GM10248 (cell line): ENCODE data around the gene SSTR4.

Source experiments
- CTCF ChIA-PET: fragments of 300-600 bp; sonication (Branson Sonifier 250); formaldehyde crosslinking; extraction: SDS; loops from one replicate; lab custom pipeline; 2021; ENCODE audit warnings: antibody characterized with exemption; lab: Yijun Ruan, JAX
- POLR2A ChIA-PET: fragments of 350-650 bp; sonication (Branson Sonifier 250); formaldehyde crosslinking; extraction: SDS; loops from one replicate; lab custom pipeline; 2020; ENCODE audit warnings: antibody characterized with exemption; lab: Yijun Ruan, JAX
- DNase-seq: peaks from one replicate; pipeline ENCODE4 v3.0.0; 2012; ENCODE audit errors: extremely low spot score
- TF ChIP-seq, protein P1 (sequence below): IDR thresholded peaks from 2 replicates; pipeline ENCODE4 v1.5.1; 2012; ENCODE audit warnings: mild to moderate bottlenecking, low read depth; ENCODE audit errors: extremely low read depth, missing control alignments, control extremely low read depth

Gene SSTR4

DNA sequence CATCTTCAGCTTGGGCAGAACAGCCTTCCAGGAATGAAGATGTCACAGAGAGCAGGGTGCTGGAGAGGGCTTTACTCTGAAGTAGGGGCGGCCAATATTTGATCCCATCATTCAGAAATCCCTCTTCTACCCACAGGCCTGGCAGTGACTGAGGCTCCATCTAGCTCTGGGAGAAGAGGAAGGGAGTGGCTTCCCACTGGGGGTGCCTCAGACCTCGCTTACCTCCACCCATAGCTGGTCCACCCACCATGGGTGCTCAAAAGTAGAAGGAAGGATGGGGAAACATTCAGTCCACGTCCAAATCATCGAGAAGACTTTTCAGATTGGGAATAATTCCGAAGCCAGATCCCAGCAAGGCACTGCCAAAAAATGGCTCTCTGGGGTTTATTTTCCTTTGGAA, 26.1 kb downstream of the SSTR4 start:
- ChIA-PET POLR2A (no interaction called here), CTCF (interaction anchor here (1.5 to 3.7 kb wide), 3 partner anchors 11 to 140 kb away, joined by 3 to 23 read pairs (median 4); partner anchors contain the start of gene THBD)
- no peak for DNase-seq
- TF ChIP-seq, protein P1, sequence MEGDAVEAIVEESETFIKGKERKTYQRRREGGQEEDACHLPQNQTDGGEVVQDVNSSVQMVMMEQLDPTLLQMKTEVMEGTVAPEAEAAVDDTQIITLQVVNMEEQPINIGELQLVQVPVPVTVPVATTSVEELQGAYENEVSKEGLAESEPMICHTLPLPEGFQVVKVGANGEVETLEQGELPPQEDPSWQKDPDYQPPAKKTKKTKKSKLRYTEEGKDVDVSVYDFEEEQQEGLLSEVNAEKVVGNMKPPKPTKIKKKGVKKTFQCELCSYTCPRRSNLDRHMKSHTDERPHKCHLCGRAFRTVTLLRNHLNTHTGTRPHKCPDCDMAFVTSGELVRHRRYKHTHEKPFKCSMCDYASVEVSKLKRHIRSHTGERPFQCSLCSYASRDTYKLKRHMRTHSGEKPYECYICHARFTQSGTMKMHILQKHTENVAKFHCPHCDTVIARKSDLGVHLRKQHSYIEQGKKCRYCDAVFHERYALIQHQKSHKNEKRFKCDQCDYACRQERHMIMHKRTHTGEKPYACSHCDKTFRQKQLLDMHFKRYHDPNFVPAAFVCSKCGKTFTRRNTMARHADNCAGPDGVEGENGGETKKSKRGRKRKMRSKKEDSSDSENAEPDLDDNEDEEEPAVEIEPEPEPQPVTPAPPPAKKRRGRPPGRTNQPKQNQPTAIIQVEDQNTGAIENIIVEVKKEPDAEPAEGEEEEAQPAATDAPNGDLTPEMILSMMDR = no peak

DNA sequence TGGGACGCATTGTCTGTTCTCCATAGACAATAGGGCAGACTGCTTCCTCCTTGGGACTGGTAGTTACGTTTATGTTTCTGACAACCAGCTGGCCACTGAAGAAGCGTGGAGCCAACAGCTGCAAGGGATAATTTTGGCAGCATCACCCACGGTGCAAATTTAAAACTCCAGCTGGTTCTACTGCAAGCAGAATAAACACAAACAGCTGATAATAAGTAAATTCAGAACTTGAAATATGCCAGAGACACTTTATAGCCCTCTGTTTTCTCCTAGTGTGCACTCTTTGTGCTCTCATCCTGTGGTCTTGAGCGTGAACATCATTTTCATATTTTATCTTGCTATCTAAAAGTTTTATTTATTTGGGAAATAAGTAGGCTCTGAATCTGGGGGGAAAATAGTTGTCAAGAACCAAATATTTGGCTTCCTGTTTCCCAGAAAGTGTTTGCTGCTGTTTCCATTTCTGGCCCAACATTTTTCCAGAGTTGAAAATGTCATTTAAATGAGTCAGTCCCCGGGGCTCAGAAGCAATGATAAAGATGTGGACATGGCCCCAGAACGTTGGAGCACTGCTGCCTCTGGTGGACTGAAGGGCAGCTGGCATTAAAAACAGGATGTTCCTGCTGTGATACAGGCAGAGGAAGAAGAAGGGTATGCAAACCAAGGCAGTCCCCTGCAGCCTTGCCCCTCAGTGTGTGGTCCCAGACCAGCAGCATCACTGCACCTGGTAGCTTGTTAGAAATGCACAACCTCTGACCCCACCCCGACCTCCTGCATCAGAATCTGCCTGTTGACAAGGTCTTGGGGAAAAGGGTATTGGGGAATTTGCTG, 26.8 kb downstream of the SSTR4 start:
- POLR2A ChIA-PET = no interaction called here
- CTCF ChIA-PET = interaction anchor here (1.1 to 3.7 kb wide), 4 partner anchors 12 to 173 kb away, joined by 3 to 23 read pairs (median 4); partner anchors contain the start of gene THBD
- TF ChIP-seq, protein P1 = no peak
- no peak for DNase-seq

DNA sequence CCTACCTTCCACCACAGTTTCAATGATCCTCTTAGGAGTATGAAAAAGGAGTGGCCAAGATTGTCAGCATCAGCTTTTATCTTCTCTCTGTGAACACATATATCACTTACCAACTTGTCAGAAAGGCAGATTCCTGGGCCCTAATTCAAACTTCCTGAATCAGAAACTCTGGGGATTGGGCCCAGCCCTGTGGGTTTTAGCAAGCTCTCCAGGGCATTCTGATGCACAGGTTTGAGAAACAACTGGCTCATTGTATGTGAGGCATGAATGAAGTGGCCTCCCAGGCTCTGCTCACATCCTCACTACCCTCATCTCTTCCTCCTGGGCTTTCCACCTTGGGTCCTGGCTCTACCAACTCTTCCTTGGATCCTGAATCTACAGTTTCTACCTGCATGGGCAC, 27.5 kb downstream of the SSTR4 start:
- TF ChIP-seq, protein P1 = no peak
- ChIA-PET POLR2A (no interaction called here), CTCF (interaction anchor here (1.1 to 3.7 kb wide), 4 partner anchors 13 to 173 kb away, joined by 3 to 23 read pairs (median 6); partner anchors contain the start of gene THBD)
- DNase-seq = no peak

DNA sequence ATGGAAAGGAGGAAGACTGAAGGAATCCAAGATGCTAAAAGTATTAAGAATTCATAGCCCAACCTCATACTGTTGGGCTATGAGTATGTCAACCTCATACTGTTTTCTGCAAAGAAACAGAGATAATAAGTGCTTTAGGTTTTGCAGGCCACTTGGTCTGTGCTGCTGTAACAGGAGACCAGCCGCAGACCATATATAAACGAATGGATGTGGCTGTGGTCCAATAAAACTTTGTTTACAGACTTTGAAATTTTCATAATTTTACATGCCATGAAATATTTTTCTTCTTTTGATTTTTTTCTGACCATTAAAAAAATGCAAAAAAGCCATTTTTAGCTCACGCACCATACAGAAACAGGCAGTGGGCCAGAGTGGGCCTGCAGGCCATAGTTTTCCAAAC, 28.1 kb downstream of the SSTR4 start:
- ChIA-PET POLR2A (no interaction called here), CTCF (interaction anchor here (1.1 to 2.4 kb wide), 4 partner anchors 12 to 33 kb away, joined by 3 to 9 read pairs (median 6); no protein-coding TSS in a partner anchor)
- TF ChIP-seq, protein P1 = no peak
- DNase-seq = no peak

DNA sequence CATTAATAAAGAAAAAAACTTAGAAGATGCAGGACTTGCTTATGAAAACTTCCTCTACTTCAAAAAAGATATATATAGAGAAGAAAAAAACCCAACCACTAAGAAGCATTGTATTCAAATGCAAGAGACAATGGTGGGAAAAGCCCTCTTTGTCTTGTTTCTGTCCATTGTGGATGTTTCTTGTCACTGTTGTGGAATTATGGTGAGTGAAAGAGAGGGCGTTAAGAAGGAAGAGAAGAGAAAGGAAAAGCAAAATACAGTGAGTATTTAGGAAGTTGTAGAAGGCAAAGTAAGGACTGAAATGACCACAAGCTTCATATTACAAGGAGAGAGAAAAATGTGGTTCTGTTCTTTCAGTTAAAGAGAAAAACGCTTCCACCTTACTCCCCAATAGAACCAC, 28.5 kb downstream of the SSTR4 start:
- CTCF ChIA-PET = interaction anchor here (1.2 to 2.4 kb wide), 6 partner anchors 10 to 138 kb away, joined by 4 to 9 read pairs (median 5); no protein-coding TSS in a partner anchor
- DNase-seq = no peak

DNA sequence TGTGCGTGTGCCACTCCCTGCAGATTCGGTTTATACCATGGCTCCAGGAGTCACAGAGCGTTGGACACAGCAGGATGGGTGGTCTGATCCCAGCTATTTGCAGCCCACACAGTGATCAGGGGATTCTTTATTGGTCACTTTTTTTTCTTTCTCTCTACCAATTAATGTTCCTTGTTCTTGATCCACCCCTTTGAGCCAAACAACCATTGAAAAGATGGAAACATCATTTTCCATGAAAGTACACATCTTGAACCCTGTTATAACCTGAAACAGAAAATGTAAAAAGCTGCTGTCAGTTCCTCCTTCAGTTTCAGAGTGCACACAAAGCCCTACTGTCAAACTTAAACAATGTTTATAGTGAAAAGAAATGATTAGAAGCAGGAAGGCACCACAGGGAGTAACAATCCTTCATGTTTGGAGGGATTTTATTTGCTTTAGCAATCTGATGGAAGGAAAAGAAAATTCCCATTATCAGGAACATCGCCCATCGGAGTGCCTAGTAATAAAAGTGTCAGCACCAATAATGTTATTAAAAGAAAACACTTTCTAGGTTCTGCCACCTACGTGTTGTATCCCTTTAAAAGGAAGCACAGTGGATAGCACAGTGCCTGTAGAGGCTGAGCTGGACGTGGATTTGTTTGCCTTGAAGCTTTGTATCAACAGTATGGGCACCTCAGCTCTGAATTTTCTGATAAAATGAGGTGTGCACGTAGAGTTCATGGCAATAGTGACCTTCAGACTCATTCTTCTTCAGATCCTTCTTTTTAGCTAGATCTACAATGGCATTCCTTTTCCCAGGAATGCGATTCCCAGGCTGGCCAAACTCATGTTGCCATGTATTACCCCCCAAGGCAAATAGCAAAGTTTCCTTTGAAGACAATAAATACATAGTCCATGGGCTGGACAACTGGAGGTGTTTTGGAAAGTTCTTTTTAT, 30.4 kb downstream of the SSTR4 start:
- TF ChIP-seq, protein P1 = no peak
- POLR2A ChIA-PET = no interaction called here
- CTCF ChIA-PET = interaction anchor here (1.4 to 3.4 kb wide), 4 partner anchors 10 to 46 kb away, joined by 3 to 12 read pairs (median 7); no protein-coding TSS in a partner anchor
- no peak for DNase-seq

More for the DNA sequence above, 28.5 kb downstream of the SSTR4 start:
- POLR2A ChIA-PET = no interaction called here
- TF ChIP-seq, protein P1 = no peak
